RWPE1 (cell line): ENCODE results near the gene TEX19.

Experiments
- CTCF ChIA-PET: fragments of 350-600 bp; sonication (Branson Sonifier 250); formaldehyde crosslinking; extraction: SDS; loops from one replicate; lab custom pipeline; 2021; lab: Yijun Ruan, JAX
- POLR2A ChIA-PET: fragments of 400-600 bp; formaldehyde crosslinking; extraction: SDS; loops from one replicate; lab custom pipeline; 2020; ENCODE audit warnings: antibody characterized with exemption; ENCODE audit not compliant: low non-redundant PET; lab: Yijun Ruan, JAX
- DNase-seq: peaks from one replicate; pipeline ENCODE4 v3.0.0; 2012; ENCODE audit warnings: low spot score
- H3K27ac ChIP-seq: fragments of 450-650 bp; 2 replicates; pipeline ENCODE4 v1.5.1; 2017
- TF ChIP-seq, protein P1 (sequence below): fragments of 450-650 bp; conservative IDR thresholded peaks from 2 replicates; pipeline ENCODE4 v1.5.1; 2017; ENCODE audit warnings: low read depth, mild to moderate bottlenecking

TEX19 gene

DNA sequence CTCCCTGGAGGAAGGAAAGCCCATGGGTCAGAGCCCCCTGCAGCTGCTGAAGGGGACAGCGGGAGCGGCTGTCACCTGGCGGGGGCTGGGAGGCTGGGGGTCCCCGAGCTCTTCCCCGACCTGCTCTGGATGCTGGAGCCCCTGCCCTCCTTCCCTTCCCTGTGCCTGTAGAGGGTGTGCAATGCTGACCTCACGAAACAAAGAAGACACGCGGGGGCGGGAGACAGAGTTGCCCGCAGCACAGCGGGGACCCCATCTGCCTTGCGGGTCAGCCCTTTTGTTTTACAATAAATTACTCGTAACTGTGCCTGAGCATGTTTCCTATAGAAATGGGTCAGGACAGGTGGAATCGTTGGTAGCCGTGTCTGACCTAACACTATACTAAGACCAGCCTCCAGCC lies 31.8 kb upstream of the TEX19 start:
- ChIA-PET CTCF (interaction anchor here (0.6 kb wide), 1 partner anchor 90 kb away, joined by 4 read pairs; no protein-coding TSS in a partner anchor), POLR2A (no interaction called here)
- TF ChIP-seq, protein P1, sequence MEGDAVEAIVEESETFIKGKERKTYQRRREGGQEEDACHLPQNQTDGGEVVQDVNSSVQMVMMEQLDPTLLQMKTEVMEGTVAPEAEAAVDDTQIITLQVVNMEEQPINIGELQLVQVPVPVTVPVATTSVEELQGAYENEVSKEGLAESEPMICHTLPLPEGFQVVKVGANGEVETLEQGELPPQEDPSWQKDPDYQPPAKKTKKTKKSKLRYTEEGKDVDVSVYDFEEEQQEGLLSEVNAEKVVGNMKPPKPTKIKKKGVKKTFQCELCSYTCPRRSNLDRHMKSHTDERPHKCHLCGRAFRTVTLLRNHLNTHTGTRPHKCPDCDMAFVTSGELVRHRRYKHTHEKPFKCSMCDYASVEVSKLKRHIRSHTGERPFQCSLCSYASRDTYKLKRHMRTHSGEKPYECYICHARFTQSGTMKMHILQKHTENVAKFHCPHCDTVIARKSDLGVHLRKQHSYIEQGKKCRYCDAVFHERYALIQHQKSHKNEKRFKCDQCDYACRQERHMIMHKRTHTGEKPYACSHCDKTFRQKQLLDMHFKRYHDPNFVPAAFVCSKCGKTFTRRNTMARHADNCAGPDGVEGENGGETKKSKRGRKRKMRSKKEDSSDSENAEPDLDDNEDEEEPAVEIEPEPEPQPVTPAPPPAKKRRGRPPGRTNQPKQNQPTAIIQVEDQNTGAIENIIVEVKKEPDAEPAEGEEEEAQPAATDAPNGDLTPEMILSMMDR = no peak
- DNase-seq = no peak
- H3K27ac ChIP-seq = no peak overlapping the region; the same call in 1 of the 2 replicates

DNA sequence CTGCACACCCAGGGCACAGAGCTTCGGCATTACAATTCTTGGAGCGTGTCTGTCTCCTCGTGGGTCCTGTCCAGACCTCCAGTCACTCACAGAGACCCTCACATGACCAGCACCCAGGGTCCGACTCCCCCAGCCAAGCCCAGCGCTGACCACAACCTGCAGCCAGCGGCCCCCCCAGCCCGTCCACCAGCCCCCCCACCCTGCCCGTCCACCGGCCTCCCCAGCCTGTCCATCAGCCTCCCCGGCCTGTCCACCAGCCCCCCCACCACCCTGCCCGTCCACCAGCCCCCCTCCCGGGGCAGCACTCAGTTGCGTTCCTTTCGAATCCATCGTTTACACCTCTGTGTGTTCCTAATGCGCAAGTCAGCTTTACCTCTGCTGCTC lies 31.3 kb upstream of the TEX19 start:
- POLR2A ChIA-PET = no interaction called here
- TF ChIP-seq, protein P1 = no peak
- CTCF ChIA-PET = interaction anchor here (0.5 to 0.6 kb wide), 2 partner anchors 90 to 259 kb away, joined by 3 to 4 read pairs; no protein-coding TSS in a partner anchor
- H3K27ac ChIP-seq = peak overlapping the region; percentile 90
- DNase-seq = no peak

DNA sequence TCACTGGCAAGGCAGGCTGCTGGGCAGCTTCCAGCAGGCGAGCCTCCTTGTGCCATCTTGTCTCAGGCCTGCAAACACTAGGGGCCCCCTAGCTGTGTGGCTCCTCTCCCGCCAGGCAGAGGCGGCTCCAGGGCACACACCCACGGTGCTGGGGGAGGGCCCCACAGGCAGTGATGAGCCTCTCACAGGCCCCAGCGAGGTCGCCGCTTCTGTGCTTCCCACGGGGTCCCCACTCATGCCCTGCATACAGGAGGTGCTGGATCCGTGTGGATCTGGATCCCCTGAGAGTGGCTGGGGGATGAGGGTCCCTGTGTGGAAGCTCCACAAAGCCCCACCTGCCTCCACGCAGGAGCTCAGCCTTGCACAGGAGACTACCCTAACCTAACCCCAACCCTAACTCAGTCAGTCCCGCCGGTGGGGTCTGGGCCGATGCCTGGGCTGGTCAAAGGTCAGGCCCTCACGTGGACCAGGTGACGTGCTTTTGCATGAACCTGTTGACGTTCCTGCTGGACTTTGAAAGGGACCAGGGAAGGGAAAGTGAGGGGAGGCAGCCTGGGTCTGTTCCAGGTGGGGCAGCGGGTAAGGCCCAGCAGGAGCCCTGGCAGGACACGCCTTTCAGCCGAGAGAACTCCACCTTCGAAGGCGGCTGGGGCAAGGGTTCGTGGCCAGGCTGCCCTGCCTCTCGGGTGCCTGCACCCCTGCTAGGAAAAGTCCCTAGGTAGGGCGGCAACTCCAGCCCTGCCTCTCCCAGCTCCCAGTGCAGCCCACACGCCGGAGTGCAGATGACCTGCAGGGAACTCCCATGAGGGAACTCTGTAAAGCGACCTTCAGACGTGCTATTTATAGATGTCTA lies 30.7 kb upstream of the TEX19 start:
- ChIA-PET POLR2A (no interaction called here), CTCF (interaction anchor here (0.5 to 0.6 kb wide), 2 partner anchors 91 to 259 kb away, joined by 3 to 4 read pairs; no protein-coding TSS in a partner anchor)
- H3K27ac ChIP-seq = peak overlapping the region; percentile 90
- no peak for DNase-seq
- TF ChIP-seq, protein P1 = no peak

DNA sequence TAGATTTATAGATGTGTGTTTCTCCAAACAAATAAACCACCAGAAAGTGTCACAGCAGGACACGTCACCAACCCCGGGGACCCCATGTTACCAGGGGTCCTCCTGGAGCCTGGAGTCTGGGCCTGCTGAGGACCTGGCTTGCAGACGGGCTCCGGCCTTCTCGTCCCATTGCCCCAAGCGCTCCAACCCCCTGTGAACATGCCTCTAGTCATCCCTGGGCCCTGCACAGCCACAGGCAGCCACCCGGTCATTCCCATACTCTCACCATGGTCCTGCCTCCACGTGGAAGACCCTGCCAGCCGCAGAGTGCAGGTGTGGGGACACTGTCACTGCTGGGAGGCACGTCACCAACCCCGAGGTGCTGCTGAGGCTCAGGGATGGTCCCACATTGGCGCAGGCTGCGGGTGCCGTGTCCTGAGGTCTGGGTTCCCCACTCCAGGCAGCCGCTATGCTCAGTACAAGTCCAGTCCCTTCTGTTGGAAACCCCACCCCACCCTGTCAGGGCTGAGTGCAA lies 30.0 kb upstream of the TEX19 start:
- peak overlapping the region; percentile 90 for H3K27ac ChIP-seq
- TF ChIP-seq, protein P1 = no peak
- POLR2A ChIA-PET = no interaction called here
- DNase-seq = no peak
- CTCF ChIA-PET = no interaction called here

DNA sequence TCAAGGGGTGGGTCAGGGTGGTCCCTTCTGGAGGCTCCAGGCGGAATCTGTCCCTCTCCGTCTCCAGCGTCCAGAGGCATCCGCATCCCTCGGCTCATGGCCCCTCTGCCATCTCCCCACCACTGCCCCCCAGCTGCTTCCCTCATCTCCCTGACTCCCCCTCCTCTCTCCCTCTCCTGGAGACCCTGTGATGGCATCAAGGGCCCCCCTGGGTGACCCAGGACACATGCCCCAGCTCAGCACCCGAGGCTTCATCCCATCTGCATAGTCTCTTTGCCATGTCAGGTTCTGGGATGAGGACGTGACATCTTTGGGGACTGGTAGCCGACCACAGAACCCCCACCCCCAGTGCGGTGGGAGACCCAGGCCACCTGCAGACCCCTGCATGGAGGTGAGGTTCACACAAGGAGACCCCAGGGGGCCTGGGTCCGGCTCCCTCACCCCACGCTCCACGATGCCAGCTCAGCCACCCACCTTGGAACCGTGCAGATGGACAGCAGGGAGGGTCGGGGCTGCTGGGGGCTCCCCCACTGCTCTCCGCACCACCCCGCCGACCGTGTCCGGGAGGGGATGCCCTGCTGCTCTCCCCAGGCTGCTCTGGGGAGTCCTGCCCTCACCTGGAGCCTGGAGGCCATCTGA lies 29.2 kb upstream of the TEX19 start:
- H3K27ac ChIP-seq = peak overlapping the region; percentile 90
- ChIA-PET POLR2A (no interaction called here), CTCF (interaction anchor here (0.6 to 1.1 kb wide), 2 partner anchors 31 to 39 kb away, joined by 3 to 5 read pairs; no protein-coding TSS in a partner anchor)
- no peak for DNase-seq
- TF ChIP-seq, protein P1 = no peak
